Left renal cortex interstitium (tissue), 4 donors: ENCODE results near the gene PPM1D. TPM values are rescaled to one million over a fixed set of nuclear protein-coding genes. Genes with fewer than 3 reads are reported as not detected.

ENCODE experiments used
- DNase-seq, 4 donors: peaks; one replicate each; pipeline ENCODE4 v3.0.0-alpha.2; 2013; ENCODE audit warnings: low read depth in 4 of 4, low spot score in 2 of 4, missing footprints in 1 of 4
- polyA plus RNA-seq, 4 donors: library from polyadenylated mRNA; unstranded; fragments of 120-200 nt; gene quantifications; one replicate each; pipeline ENCODE4 v1.2.1, GENCODE V29; 2013; ENCODE audit not compliant: insufficient read length in 4 of 4

PPM1D gene
- polyA plus RNA-seq, 4 donors, result 19.6 to 24.9 (median 20.9) TPM

DNA sequence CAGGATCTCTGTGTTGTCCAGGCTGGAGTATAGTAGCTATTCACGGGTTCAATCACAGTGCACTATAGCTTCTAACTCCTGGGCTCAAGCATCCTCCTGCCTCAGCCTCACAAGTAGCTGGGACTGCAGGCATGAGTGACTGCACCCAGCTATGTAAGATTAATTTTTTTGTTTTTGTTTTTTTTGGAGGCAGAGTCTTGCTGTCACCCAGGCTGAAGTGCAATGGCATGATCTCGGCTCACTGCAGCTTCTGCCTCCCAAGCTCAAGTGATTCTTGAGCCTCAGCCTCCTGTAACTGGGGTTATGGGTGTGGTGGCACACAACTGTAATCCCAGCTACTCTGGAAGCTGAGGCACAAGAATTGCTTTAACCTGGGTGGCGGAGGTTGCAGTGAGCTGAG, 15.8 kb downstream of the PPM1D start:
- DNase-seq, result no peak

GRCh38 chr17:60618080-60618479, 18.1 kb downstream of the PPM1D start:
- no peak for DNase-seq

DNA sequence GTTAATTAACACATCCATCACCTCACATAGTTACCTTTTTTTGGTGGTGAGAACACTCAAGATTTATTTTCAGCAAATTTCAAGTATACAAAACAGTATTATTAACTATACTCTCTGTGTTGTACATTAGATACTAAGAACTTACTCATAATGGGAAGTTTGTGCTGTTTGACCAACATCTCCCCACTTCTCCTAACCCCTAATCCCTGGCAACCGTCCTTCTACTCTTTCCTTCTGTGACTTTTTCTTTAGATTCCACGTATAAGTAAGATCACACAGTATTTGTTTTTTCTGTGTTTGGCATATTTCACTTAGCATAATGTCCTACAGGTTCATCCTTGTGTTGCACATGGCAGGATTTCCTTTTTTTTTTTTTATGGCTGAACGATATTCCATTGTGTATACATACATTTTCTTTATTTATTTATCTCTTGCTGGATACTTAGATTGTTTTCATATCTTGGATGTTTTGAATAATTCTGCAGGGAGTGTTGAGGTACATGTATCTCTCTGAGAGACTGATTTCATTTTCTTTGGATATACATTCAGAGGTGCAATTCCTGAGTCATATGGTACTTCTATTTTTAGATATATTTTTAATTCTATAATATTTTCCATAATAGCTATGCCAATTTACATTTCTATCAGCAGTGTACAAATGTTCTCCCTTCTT, 19.0 kb downstream of the PPM1D start:
- DNase-seq, result no peak

DNA sequence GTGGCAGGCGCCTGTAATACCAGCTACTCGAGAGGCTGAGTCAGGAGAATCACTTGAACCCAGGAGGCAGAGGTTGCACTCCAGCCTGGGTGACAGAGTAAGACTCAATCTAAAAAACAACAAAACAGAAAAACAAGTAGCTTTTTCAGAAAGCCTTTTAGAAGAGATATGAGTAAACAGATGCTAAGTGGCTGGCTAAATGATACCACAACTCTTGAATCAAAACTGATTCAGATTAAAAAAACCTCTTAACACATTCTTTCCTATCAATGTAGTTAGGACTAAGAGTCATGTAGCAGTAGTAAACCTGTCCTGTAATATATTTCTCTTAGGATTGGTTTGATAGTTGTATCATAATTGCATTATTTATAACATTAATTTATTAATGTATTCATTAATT, 23.0 kb downstream of the PPM1D start:
- no peak for DNase-seq

- no peak for DNase-seq
Observed at GRCh38 chr17:60623415-60623814, 23.4 kb downstream of the PPM1D start.

DNA sequence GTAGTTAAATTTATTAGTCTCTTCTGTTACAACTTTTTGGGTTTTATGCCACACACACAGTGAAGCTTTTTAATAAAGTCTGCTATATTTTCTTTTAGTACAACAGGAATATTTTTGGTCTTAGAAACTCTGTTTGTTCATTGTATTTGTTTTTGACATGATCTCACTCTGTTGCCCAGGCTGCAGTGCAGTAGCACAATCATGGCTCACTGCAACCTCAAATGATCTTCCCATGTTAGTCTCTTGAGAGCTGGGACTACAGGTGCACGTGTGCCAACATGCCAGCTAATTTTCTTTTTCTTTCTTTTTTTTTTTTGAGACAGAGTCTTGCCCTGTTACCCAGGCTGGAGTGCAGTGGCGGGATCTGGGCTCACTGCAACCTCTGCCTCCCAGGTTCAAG, 27.1 kb downstream of the PPM1D start:
- DNase-seq, result no peak

DNA sequence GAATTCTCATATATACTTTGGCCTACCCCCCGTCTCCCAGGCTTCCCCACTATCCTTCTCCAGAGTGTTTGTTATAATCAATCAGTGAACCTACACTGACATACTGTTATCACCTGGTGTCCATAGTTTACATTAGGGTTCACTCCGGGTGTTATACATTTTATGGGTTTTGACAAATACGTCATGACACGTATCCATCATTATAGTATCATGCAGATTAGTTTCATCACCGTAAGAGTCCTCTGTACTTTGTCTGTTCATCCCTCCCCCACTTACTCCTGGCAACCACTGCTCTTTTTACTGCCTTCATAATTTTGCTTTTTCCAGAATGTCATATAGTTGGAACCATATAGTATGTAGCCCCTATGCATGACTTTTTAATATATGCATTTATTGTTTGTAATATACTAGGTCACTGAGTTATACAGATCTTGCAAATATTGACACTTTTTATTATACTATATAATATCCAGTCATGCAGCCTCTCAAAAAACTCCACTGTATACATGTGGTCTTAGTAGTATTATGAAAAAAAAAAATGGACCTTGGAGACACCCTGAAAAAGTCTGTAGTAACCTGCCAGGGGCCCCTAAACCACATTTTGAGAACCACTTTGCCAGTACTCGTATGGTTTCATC, 28.4 kb downstream of the PPM1D start:
- no peak for DNase-seq

DNA sequence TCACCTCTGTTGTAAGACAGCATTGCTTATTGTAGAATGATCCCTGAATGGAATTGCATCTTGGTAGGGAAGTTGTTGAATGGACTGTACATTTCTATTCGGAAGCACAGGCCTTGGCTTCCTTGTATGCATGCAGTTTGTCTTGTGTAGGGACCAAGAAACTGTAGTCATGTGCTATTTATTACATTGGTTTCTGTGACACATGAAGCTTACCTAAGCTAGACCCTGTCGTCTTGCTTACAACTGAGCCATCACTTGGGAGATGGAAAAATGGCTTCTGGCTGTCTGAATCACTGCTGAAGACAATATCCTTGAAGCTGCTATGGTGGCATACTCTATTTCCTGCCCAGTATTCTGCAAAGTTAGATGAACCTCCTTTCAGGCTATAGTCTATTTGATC, 29.1 kb downstream of the PPM1D start:
- DNase-seq, result no peak

DNA sequence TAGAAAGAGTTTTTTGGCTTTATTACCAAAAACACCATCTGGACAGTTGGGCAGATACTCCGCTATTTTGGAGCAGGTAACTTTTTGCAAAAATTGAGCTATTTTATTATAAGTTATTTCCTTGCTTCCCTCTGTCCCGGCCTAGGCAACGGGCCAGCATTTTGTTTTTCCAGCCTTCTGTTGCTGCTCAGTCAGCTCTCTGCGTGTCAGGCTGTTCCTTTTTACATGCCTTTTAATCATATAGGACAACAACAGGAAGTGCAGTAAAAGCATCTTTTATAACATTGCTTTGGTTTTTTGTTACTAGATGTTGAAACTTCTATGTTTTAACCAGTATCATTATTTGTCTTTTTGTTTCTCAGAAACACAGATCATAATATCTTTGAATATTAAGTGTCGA, 30.4 kb downstream of the PPM1D start:
- DNase-seq, result no peak

DNA sequence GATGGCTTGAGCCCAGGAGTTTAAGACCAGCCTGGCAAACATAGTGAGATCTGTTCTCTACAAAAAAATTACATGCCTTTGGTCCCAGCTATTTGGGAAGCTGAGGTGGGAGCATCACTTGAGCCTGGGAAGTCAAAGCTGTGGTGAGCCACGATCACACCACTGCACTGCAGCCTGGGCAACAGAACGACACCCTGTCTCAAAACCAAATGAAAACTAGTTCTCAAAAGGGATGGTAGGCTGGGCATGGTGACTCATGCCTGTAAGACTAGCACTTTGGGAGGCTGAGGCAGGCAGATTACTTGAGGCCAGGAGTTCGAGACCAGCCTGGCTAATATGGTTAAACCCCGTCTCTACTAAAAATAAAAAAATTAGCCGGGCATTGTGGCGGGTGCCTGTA, 31.1 kb downstream of the PPM1D start:
- DNase-seq, result no peak

DNA sequence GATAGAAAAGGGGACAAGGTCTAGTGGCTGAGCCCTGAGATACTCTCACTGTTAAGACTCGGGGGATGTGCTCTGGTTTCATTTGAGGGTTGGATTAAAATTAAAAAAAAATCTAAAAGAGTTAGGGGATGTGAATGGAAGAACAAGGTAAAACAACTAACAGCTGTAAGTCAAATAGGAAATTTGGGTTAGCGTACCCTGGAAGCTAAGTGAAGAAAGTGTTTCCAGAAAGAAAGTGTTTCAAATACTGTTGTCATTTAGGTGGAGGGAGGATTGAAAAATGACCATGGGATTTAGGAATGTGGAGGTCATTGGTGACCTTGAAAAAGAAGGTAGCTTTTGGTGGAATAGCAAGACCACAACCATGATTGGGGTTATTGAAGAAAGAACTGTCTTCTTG, 37.7 kb downstream of the PPM1D start:
- DNase-seq, result no peak

DNA sequence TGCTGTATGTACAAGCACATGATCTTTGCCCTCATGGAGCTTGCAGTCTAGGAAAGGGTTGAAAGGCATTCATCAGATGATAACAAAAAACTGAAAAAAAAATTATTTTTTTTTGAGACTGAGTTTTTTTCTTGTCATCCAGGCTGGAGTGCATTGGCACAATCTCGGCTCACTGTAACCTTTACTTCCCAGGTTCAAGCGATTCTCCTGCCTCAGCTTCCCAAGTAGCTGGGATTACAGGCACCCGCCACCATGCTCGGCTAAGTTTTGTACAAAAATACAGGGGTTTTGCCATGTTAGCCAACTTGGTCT, 39.0 kb downstream of the PPM1D start:
- no peak for DNase-seq

GRCh38 chr17:60640503-60640902, 40.5 kb downstream of the PPM1D start:
- no peak for DNase-seq

DNA sequence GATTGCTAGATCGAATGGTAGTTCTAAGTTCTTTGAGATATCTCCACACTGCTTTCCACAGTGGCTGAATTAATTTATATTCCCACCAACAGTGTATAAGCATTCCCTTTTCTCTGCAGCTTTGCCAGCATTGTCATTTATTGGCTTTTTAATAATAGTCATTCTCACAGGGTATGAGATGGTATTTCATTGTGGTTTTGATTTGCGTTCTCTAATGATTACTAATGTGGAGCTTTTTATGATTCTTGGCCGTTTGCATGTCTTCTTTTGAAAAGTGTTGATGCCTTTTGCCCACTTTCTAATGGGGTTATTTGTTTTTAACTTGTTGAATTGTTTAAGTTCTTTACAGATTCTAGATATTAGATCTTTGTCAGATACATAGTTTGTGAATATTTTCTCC, 41.1 kb downstream of the PPM1D start:
- no peak for DNase-seq

DNA sequence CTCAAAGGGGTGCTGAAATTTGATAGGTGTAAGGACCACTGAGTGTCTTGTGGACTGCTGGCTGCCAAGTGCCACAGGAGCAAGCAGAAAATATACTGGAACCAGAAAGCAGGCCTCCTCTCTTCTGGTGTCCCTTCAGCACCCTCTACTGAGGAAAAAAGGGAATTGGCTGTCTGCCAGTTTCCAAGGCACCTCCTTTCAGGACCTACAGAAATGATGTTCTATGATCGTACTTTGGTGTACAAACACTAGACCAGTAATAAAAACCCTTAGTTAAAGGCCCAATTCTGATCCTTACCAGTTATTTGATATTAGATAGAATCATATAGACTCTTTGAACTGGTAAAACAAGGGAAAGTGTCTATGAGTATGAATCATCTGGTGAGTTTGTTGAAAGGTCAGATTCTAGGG, 41.8 kb downstream of the PPM1D start:
- DNase-seq, result peak; percentile 39 to 52 (median 41)

- DNase-seq, result no peak
Observed at GRCh38 chr17:60645918-60646523, 46.0 kb downstream of the PPM1D start.

GRCh38 chr17:60646701-60647100, 46.7 kb downstream of the PPM1D start:
- DNase-seq, result no peak

- DNase-seq, result no peak
Observed at GRCh38 chr17:60647705-60648104, 47.7 kb downstream of the PPM1D start.

- no peak for DNase-seq
Observed at GRCh38 chr17:60652454-60653247, 52.7 kb downstream of the PPM1D start.

- no peak for DNase-seq
Observed at GRCh38 chr17:60653569-60653968, 53.6 kb downstream of the PPM1D start.

DNA sequence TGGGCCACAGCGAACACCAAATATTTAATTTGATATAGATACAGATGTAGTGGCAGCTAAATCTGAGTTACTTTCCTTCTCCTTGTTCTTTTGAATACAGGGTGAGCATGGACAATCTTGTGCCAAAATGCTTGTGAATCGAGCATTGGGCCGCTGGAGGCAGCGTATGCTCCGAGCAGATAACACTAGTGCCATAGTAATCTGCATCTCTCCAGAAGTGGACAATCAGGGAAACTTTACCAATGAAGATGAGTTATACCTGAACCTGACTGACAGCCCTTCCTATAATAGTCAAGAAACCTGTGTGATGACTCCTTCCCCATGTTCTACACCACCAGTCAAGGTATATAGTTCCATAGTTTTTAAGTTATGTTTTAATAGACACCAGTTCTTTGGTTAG, 56.5 kb downstream of the PPM1D start:
- no peak for DNase-seq

DNA sequence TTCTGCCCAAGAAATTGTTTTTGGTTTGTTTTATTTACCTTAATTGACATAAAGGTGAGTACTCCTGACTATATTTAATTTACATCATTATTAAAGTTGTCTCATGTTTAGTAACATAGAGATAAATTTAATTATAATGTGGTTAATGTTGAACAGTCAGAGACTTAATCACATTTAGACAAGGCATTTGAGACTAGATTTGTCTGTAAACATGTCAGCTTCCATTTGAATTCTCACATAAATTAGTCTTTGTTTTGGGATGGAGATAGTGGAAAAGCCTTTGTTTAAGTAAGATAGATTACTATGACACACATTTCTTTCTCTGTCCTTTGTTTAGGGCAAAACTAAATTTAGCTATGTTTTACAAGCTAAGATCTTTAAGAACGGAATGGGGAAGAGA, 59.2 kb downstream of the PPM1D start:
- DNase-seq, result no peak
